Measurements from ENCODE around the gene METAP1.

- TF ChIP-seq CTCF (IDR thresholded peaks at IDR 0.05) (no peak), POLR2AphosphoS5 (IDR thresholded peaks at IDR 0.05; ENCODE audit: insufficient read depth in 1 of 2, low read depth in 1 of 2) (no peak), POLR2A (IDR thresholded peaks at IDR 0.05) (no peak)
Observed at GRCh38 chr4:99043346-99043745, 47.8 kb downstream of the METAP1 start.

All from vagina (tissue), 2 donors.